Measurements from ENCODE around the gene BACE2.

GRCh38 chr21:41229509-41230248 is 61.7 kb downstream of the BACE2 start:
- TF ChIP-seq, protein P1, sequence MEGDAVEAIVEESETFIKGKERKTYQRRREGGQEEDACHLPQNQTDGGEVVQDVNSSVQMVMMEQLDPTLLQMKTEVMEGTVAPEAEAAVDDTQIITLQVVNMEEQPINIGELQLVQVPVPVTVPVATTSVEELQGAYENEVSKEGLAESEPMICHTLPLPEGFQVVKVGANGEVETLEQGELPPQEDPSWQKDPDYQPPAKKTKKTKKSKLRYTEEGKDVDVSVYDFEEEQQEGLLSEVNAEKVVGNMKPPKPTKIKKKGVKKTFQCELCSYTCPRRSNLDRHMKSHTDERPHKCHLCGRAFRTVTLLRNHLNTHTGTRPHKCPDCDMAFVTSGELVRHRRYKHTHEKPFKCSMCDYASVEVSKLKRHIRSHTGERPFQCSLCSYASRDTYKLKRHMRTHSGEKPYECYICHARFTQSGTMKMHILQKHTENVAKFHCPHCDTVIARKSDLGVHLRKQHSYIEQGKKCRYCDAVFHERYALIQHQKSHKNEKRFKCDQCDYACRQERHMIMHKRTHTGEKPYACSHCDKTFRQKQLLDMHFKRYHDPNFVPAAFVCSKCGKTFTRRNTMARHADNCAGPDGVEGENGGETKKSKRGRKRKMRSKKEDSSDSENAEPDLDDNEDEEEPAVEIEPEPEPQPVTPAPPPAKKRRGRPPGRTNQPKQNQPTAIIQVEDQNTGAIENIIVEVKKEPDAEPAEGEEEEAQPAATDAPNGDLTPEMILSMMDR (IDR thresholded peaks at IDR 0.05; ENCODE audit: borderline replicate concordance, extremely low read depth, low read length, poor library complexity, severe bottlenecking): no peak
- no peak for TF ChIP-seq EZH2 (IDR thresholded peaks at IDR 0.05; ENCODE audit: borderline replicate concordance, low read depth, low read length, severe bottlenecking)
